Stimulated activated CD4-positive, alpha-beta T cell treated with anti-CD3 and anti-CD28 coated beads, Interleukin-15, amount 100 ng/mL, for 24 hours (primary cell): ENCODE data around the gene TMED10.

ENCODE experiments used
- DNase-seq: peaks from one replicate; pipeline ENCODE4 v3.0.0-alpha.2; 2020

The TMED10 gene

DNA sequence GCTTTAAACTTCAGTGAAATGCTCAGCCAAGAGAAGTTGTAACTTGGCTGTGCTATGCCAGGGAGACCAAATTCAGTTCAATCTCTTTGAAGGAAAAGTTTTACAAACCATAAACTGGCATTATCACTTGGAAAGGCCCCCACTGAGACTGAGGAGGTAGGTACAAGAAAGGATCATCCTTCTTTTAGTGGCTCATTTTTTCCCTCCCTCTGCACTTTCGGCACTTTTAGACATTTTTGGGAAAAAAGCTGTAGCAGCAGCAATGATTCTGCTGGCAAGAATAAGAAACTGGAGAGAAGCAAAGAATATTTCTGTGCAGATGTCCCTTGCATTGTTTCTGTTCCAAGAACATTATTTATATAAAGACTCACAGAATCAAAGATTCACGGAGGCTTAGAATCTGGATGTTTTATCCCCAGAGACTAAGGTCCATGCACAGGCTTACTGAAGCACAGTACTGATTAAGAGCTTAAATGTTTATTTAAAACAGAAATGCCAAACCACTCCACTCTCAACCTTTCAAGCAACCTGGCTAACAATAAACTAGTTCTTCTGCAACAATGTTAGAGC is 94.7 kb downstream of the TMED10 start:
- DNase-seq: no peak
